C1 segment of cervical spinal cord (tissue), 14 donors: ENCODE data around the gene RNF150.
"Not testable (repeated sequence)": the region's sequence is repeated elsewhere in the genome, so short reads cannot be mapped to it uniquely, and the experiment has no call there.

Experiments used
- DNase-seq, 14 donors: peaks; one replicate each; lab custom pipeline; 2025; lab: John Stamatoyannopoulos, UW

The RNF150 gene

GRCh38 chr4:140826701-140827027, 306.6 kb downstream of the RNF150 start:
- no peak for DNase-seq

GRCh38 chr4:140820520-140820919, 312.7 kb downstream of the RNF150 start:
- not testable (repeated sequence) for DNase-seq

GRCh38 chr4:140819610-140820009, 313.7 kb downstream of the RNF150 start:
- DNase-seq = no peak

GRCh38 chr4:140818433-140818832, 314.8 kb downstream of the RNF150 start:
- DNase-seq = no peak

- DNase-seq = no peak
Measured at GRCh38 chr4:140816806-140817510, 316.3 kb downstream of the RNF150 start.

DNA sequence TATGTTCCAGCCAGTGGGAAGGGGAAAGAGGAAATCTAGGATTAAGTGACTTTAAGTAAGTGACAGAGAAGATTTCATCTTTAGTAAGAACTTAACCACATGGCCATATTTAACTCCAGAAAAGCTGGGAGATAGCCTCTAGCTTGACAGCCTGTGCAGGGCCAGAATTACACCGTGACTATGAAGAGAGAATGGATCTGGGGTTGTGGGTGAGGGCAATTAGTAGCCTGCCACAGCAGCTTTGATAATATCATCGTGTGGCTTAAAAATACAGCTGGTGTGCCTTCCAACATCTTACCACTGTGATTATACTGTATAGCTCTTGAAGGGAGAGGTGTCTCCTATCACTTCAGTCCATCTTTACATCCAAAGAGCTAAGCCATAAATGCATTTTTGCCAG, 319.5 kb downstream of the RNF150 start:
- no peak for DNase-seq

GRCh38 chr4:140812916-140813315, 320.4 kb downstream of the RNF150 start:
- DNase-seq = no peak

- no peak for DNase-seq
Measured at GRCh38 chr4:140811429-140811828, 321.8 kb downstream of the RNF150 start.

DNA sequence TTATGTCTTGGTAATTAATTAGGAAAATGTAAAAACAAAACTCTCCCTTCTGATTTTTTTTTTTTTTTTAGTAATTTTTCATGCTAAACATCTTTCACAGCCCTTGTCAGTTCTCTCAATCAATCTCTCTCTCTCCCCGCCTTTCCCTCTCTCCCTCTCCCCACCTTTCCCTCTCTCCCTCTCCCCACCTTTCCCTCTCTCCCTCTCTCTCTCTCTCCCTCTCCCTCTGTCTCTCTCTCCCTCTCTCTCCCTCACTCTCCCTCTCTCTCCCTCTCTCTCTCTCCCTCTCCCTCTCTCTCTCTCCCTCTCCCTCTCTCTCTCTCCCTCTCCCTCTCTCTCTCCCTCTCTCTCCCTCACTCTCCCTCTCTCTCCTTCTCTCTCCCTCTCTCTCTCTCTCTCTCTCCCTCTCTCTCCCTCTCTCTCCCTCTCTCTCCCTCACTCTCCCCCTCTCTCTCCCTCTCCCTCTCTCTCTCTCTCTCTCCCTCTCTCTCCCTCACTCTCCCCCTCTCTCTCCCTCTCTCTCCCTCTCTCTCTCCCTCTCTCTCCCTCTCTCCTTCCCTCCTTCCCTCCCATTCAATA, 322.6 kb downstream of the RNF150 start:
- DNase-seq = not testable (repeated sequence)
